Measurements from ENCODE around the gene TBC1D22A.

DNA sequence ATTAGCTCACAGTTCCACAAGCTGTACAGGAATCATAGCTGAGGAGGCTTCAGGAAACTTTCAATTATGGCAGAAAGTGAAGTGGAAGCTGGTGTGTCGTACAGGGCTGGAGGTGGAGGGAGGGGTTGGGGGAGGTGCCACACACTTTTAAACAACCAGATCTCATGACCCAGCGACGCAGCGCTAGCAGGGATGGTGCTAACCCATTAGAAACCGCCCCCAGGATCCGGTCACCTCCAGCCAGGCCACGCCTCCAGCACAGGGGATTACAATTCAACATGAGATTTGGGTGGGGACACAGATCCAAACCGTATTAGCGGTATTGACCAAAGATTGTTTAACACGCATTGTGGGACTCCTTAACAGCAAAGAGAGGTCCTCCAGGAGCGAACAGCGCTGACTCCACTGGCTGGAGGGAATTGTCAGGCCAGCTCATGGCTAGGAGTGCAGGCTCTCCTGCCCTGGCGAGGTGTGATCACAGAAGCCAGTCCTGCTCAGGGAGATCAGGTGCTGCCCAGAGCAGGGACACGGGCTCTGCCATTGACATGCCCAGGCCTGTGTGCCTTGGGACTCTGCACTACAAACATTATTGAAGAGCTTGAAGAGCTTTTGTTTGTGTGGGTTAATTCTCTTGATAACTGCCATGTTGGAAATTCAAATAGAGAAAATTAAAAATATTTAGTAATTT, 215.3 kb downstream of the TBC1D22A start:
- TF ChIP-seq, protein P1, sequence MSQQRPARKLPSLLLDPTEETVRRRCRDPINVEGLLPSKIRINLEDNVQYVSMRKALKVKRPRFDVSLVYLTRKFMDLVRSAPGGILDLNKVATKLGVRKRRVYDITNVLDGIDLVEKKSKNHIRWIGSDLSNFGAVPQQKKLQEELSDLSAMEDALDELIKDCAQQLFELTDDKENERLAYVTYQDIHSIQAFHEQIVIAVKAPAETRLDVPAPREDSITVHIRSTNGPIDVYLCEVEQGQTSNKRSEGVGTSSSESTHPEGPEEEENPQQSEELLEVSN (IDR thresholded peaks at IDR 0.05; ENCODE audit: borderline replicate concordance in 1 of 2, extremely low read depth in 1 of 2, insufficient read depth in 1 of 2, insufficient read length in 1 of 2, low read depth in 1 of 2, low read length in 1 of 2, poor library complexity in 1 of 2, severe bottlenecking in 1 of 2), result no peak
- TF ChIP-seq SPI1 (IDR thresholded peaks at IDR 0.05; ENCODE audit: borderline replicate concordance, low read depth, low read length) (no peak), SMARCB1 (IDR thresholded peaks at IDR 0.05; ENCODE audit: insufficient read length, low read depth) (no peak), NCOA1 (IDR thresholded peaks at IDR 0.05; ENCODE audit: low read depth) (no peak)
- TF ChIP-seq, protein P2, sequence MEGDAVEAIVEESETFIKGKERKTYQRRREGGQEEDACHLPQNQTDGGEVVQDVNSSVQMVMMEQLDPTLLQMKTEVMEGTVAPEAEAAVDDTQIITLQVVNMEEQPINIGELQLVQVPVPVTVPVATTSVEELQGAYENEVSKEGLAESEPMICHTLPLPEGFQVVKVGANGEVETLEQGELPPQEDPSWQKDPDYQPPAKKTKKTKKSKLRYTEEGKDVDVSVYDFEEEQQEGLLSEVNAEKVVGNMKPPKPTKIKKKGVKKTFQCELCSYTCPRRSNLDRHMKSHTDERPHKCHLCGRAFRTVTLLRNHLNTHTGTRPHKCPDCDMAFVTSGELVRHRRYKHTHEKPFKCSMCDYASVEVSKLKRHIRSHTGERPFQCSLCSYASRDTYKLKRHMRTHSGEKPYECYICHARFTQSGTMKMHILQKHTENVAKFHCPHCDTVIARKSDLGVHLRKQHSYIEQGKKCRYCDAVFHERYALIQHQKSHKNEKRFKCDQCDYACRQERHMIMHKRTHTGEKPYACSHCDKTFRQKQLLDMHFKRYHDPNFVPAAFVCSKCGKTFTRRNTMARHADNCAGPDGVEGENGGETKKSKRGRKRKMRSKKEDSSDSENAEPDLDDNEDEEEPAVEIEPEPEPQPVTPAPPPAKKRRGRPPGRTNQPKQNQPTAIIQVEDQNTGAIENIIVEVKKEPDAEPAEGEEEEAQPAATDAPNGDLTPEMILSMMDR (IDR thresholded peaks at IDR 0.05 in 2 of 3, conservative IDR thresholded peaks at IDR 0.05 in 1 of 3; ENCODE audit: insufficient read depth in 2 of 3, low read depth in 1 of 3, low read length in 3 of 3), result no peak

All from K562 (cell line).